ENCODE measurements around the gene SYT6.

- no peak for TF ChIP-seq CTCF (IDR thresholded peaks at IDR 0.05)
- no peak for TF ChIP-seq POLR2A (IDR thresholded peaks at IDR 0.05)
Observed at GRCh38 chr1:114134518-114134917, 19.2 kb downstream of the SYT6 start.

All from testis (tissue), 2 donors.